AG04449 (cell line): ENCODE data around the gene PTPRT.
A peak's percentile ranks its signal among the peaks of the same experiment; 100 is the strongest.

Experiments used
- CTCF ChIA-PET: fragments of 350-600 bp; formaldehyde crosslinking; extraction: SDS; loops from one replicate; lab custom pipeline; 2021; ENCODE audit warnings: antibody characterized with exemption; lab: Yijun Ruan, JAX
- POLR2A ChIA-PET: fragments of 400-600, 350-600 bp; formaldehyde crosslinking; extraction: SDS; loops from one replicate; lab custom pipeline; 2020; ENCODE audit warnings: antibody characterized with exemption, inconsistent platforms; lab: Yijun Ruan, JAX
- DNase-seq: peaks from one replicate; pipeline ENCODE4 v3.0.0-alpha.2; 2010; ENCODE audit warnings: low read depth, low spot score
- H3K4me3 ChIP-seq: 2 replicates; pipeline ENCODE4 v1.5.1; 2011; ENCODE audit warnings: low read depth, mild to moderate bottlenecking, control low read depth, low read length
- TF ChIP-seq, protein P1 (sequence below): IDR thresholded peaks from one replicate; pipeline ENCODE4 v1.5.1; 2011; ENCODE audit warnings: mild to moderate bottlenecking, moderate library complexity, low read length, control low read depth, inconsistent platforms; ENCODE audit not compliant: insufficient read depth; ENCODE audit errors: missing control alignments

PTPRT gene

DNA sequence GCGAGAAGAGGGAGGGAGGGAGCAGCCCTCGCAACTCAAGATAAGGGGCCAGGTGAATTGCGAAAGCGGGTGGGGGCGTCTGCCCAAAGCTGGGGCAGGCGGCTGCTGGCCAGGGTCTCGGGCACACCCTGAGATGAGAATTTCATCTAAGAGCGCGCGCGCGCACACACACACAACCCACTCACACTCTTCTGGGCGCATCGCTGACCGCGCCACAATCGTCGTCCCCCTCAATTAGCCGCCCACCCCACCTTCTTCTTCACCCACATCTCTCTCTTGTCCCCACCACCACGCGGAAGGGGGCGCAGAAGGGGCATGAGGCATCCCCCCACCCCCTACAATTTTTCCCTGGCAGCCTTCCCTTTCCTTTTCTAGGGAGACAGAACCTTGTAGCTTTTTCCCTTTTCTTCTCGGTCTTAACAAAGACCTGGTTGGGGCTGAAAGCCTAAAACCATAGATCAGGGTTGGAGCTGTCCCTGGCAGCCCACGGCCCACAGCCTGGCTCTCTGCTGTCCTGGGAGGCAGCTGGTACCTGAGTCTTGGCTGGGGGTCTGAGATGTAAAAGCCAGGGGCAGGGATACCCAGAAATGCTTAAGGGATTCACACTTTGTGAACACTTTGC, 737 bp upstream of the PTPRT start:
- ChIA-PET POLR2A (no interaction called here), CTCF (interaction anchor here (1.1 to 1.5 kb wide), 3 partner anchors 1451 to 1493 kb away, joined by 3 to 4 read pairs (median 3); no protein-coding TSS in a partner anchor)
- TF ChIP-seq, protein P1, sequence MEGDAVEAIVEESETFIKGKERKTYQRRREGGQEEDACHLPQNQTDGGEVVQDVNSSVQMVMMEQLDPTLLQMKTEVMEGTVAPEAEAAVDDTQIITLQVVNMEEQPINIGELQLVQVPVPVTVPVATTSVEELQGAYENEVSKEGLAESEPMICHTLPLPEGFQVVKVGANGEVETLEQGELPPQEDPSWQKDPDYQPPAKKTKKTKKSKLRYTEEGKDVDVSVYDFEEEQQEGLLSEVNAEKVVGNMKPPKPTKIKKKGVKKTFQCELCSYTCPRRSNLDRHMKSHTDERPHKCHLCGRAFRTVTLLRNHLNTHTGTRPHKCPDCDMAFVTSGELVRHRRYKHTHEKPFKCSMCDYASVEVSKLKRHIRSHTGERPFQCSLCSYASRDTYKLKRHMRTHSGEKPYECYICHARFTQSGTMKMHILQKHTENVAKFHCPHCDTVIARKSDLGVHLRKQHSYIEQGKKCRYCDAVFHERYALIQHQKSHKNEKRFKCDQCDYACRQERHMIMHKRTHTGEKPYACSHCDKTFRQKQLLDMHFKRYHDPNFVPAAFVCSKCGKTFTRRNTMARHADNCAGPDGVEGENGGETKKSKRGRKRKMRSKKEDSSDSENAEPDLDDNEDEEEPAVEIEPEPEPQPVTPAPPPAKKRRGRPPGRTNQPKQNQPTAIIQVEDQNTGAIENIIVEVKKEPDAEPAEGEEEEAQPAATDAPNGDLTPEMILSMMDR = no peak
- H3K4me3 ChIP-seq = no peak overlapping the region
- no peak for DNase-seq

DNA sequence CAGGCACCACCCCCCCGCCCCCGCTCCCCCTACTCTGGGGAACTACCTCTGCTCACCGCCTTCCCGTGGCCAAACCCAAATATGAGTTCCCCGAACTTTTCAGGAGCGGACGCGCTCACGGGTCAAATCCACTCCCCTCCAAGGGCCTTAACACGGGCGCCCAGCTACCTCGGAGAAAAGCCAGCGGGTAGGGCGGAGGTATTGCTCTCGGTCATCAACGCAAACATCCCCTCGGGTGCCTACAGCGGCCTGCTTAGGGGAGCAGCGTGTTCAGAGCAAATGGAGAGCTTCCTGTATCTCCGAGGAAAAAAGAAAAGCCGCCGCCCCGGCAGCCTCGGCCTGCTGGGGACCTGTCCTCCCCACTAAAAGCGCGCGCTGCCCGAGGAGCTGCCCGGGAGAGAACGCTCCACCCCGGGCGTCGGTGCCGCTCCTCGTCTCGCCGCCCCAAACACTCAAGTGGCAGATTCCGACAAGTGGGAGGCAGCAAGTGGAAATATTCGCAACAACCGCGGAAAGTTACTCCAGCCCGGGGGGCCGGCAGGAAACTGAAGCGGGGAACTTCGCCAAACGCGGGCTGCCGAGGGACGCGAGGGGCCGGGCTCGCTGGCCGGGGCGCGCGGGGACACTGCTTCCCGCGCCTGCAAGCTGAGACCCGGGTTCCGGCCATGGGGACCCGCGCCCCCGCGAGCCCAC, 699 bp downstream of the PTPRT start:
- no peak for DNase-seq
- no peak overlapping the region for H3K4me3 ChIP-seq
- CTCF ChIA-PET = interaction anchor here (1.5 to 4.4 kb wide), 7 partner anchors 10 to 1492 kb away, joined by 3 to 36 read pairs (median 8); no protein-coding TSS in a partner anchor
- POLR2A ChIA-PET = no interaction called here
- TF ChIP-seq, protein P1 = no peak

DNA sequence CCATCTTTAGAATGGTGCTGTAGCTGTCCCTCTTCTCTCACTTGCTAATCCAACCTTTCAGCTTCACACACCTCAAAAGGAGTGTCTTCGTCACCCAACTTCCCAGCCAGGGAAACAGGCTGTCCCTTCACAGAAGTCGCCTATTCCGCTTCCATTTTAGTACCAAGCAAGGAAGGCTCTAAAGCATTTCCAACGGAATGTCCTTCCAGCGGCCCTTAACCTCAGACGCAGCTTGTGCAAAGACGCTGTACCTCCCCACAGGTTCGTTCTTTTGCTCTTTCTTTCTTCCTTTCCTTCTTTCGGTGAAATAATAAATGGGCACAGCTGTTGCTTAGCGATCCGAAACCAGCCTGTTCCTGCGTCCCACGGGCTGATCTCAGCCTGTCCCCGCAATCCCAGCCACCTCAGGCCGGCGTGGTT, 1.5 kb downstream of the PTPRT start:
- TF ChIP-seq, protein P1 = no peak
- ChIA-PET POLR2A (no interaction called here), CTCF (interaction anchor here (1.2 to 4.4 kb wide), 11 partner anchors 11 to 1491 kb away, joined by 3 to 36 read pairs (median 7); no protein-coding TSS in a partner anchor)
- DNase-seq = no peak
- no peak overlapping the region for H3K4me3 ChIP-seq

DNA sequence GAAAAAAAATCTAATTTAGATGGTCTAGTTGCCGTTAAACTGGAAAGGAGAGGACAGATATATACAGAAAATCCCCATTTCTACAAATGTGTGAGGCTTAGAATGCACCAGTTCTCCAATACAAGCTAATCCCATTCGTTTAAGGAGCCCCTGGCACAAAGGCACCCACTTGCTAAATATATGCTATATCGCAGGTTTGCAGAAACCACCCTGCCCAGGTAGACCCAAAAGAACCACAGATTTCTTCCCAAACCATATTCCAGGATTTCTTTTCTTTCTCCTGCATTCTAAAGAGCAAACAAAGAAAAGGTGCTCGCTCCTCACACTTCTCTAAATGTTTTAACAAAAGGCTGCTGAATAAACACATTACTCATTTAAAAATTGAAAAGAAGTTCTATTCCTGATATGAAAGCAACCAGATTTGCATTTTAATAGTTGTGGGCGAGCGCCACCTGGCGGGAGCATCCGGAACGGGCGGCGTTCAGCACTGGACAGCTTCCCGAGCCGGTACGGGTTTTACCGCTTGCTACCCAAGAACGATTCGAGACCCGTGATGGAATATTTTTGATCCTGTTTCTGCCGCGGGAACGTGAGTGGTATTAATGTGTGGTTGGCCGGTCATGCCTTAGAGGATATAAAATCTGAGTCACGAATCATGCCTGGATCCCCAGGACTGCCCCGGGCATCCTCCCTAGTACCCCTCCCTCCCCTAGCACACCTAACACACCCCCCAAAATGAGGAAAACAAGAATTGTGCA, 2.1 kb downstream of the PTPRT start:
- H3K4me3 ChIP-seq = no peak overlapping the region
- DNase-seq = peak; percentile 9
- CTCF ChIA-PET = interaction anchor here (1.1 to 4.4 kb wide), 12 partner anchors 12 to 1490 kb away, joined by 3 to 36 read pairs (median 6); no protein-coding TSS in a partner anchor
- TF ChIP-seq, protein P1 = peak; percentile 82
- POLR2A ChIA-PET = no interaction called here

DNA sequence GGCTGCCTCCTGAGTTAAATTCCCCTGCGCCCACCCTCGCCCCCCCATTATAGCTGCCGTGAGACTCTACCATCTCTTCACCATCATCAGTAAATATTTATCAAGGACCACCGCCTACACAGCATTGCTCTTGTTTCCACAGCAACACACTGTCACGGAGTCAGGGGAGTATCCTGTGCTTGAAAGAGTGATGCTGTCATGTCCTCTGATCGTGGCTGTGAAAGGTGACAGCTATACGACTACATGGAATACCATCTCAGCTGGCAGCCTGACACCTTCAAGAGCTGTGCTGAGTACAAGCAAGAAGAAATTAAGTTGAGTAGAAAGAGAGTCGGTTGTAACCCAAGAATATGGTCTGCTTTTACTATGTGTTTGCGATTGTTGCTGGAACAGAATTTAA, 3.4 kb downstream of the PTPRT start:
- POLR2A ChIA-PET = no interaction called here
- H3K4me3 ChIP-seq = no peak overlapping the region
- DNase-seq = no peak
- TF ChIP-seq, protein P1 = no peak
- CTCF ChIA-PET = interaction anchor here (1.2 to 4.4 kb wide), 4 partner anchors 10 to 1448 kb away, joined by 3 to 36 read pairs (median 16); no protein-coding TSS in a partner anchor
